Right atrium auricular region (tissue), 2 donors: ENCODE measurements around the gene TUBE1. TPM values are rescaled to one million over a fixed set of nuclear protein-coding genes. Genes with fewer than 3 reads are reported as not detected.

Experiments used
- DNase-seq: peaks from one replicate; pipeline ENCODE4 v3.0.0-alpha.2; 2019; ENCODE audit warnings: low spot score
- H3K27ac ChIP-seq, 2 donors: fragments of 200-600 bp; sonication (generic); 1 replicate in 1 of 2; 2 replicates in 1 of 2; pipeline ENCODE4 v1.5.1; 2016 to 2019
- H3K27me3 ChIP-seq, 2 donors: fragments of 200-600 bp; sonication (generic); one replicate each; pipeline versions ENCODE4 v1.5.1 to v1.6.0; 2017 to 2019
- H3K36me3 ChIP-seq: fragments of 200-600 bp; sonication (generic); one replicate; pipeline ENCODE4 v1.5.1; 2016
- H3K4me1 ChIP-seq, 2 donors: fragments of 200-600 bp; sonication (generic); one replicate each; pipeline versions ENCODE4 v1.5.1 to v1.6.0; 2017 to 2019
- H3K4me3 ChIP-seq, 2 donors: fragments of 200-600 bp; sonication (generic); 1 replicate in 1 of 2; 2 replicates in 1 of 2; pipeline ENCODE4 v1.5.1; 2017 to 2019; ENCODE audit warnings: mild to moderate bottlenecking in 1 of 2, moderate library complexity in 1 of 2
- H3K9me3 ChIP-seq, 2 donors: fragments of 200-600 bp; sonication (generic); one replicate each; pipeline ENCODE4 v1.5.1; 2019
- CTCF ChIP-seq, 2 donors: fragments of 200-600 bp; sonication (generic); IDR thresholded peaks; one replicate each; pipeline ENCODE4 v1.5.1; 2019; ENCODE audit warnings: antibody characterized with exemption in 2 of 2
- total RNA-seq, 2 donors: library from RNA; depleted of rRNA; stranded (reverse); fragments of >200 nt; gene quantifications; one replicate each; pipeline ENCODE4 v1.1.0, GENCODE V29; 2016

TUBE1 gene
- total RNA-seq, 2 donors from 2014 or later, result 19.0 to 32.3 TPM

GRCh38 chr6:112032728-112033127 is 54.6 kb downstream of the TUBE1 start:
- Histone ChIP-seq H3K4me1 (peaks cover 0 to 4% of the 10 kb centered on the region in 2 donors), H3K27ac (no peak overlapping the region), H3K9me3 (no peaks in the 10 kb centered on the region), H3K4me3 (no peak overlapping the region), H3K27me3 (no peaks in the 10 kb centered on the region), H3K36me3 (no peaks in the 10 kb centered on the region)
- DNase-seq, result no peak
- TF ChIP-seq CTCF (IDR thresholded peaks at IDR 0.05), result no peak

GRCh38 chr6:112031960-112032359 is 55.3 kb downstream of the TUBE1 start:
- Histone ChIP-seq H3K27ac (no peak overlapping the region), H3K4me3 (no peak overlapping the region), H3K9me3 (no peaks in the 10 kb centered on the region), H3K4me1 (no peaks in the 10 kb centered on the region), H3K27me3 (no peaks in the 10 kb centered on the region), H3K36me3 (no peaks in the 10 kb centered on the region)
- no peak for TF ChIP-seq CTCF (IDR thresholded peaks at IDR 0.05)
- DNase-seq, result no peak

GRCh38 chr6:112030961-112031660 is 56.2 kb downstream of the TUBE1 start:
- no peaks in the 10 kb centered on the region for H3K36me3 ChIP-seq
- no peak for DNase-seq
- H3K27ac ChIP-seq, result peak overlapping the region in 1 of 2 donors; percentile 50
- no peak overlapping the region for H3K4me3 ChIP-seq
- H3K27me3 ChIP-seq, result no peaks in the 10 kb centered on the region
- no peaks in the 10 kb centered on the region for H3K4me1 ChIP-seq
- no peaks in the 10 kb centered on the region for H3K9me3 ChIP-seq
- TF ChIP-seq CTCF (IDR thresholded peaks at IDR 0.05), result no peak

- Histone ChIP-seq H3K36me3 (no peaks in the 10 kb centered on the region), H3K9me3 (no peaks in the 10 kb centered on the region), H3K4me1 (no peaks in the 10 kb centered on the region), H3K27me3 (no peaks in the 10 kb centered on the region), H3K27ac (peak overlapping the region in 1 of 2 donors; percentile 50), H3K4me3 (no peak overlapping the region)
- no peak for TF ChIP-seq CTCF (IDR thresholded peaks at IDR 0.05)
- no peak for DNase-seq
Measured at GRCh38 chr6:112030206-112030960, 56.9 kb downstream of the TUBE1 start.

- no peaks in the 10 kb centered on the region for H3K4me1 ChIP-seq
- DNase-seq, result peak; percentile 67
- no peak overlapping the region for H3K4me3 ChIP-seq
- H3K9me3 ChIP-seq, result no peaks in the 10 kb centered on the region
- H3K27ac ChIP-seq, result peak overlapping the region in 1 of 2 donors; percentile 50
- H3K36me3 ChIP-seq, result no peaks in the 10 kb centered on the region
- no peaks in the 10 kb centered on the region for H3K27me3 ChIP-seq
- TF ChIP-seq CTCF (IDR thresholded peaks at IDR 0.05), result peak; percentile 49 to 75
Measured at GRCh38 chr6:112029045-112029822, 58.0 kb downstream of the TUBE1 start.
